Caki2 (cell line): Measurements from ENCODE around the gene DNM1. TPM values are rescaled to one million over a fixed set of nuclear protein-coding genes. Genes with fewer than 3 reads are reported as not detected.

Experiments used
- DNase-seq: peaks from one replicate; pipeline ENCODE4 v3.0.0-alpha.2; 2015; ENCODE audit warnings: low read depth
- in situ Hi-C: cut with HindIII; loops from 2 replicates; pipeline ENCODE4 v1.10.0; 2016; ENCODE audit warnings: low sequenced_read_pairs, low pct_unique_long_range_greater_than_20kb, mixed read lengths
- total RNA-seq: library from RNA; depleted of rRNA; stranded (reverse); fragments of >200 nt; shearing (Covaris generic); gene quantifications from 2 replicates; pipeline ENCODE4 v1.2.3, GENCODE V29; 2014; ENCODE audit warnings: low replicate concordance; rRNA removed

Gene DNM1
- total RNA-seq, 1 experiment from 2014 or later, result 22.3 TPM

- in situ Hi-C loops, result no loop called here
- no peak for DNase-seq
Observed at GRCh38 chr9:128282500-128282899, 79.3 kb downstream of the DNM1 start.

GRCh38 chr9:128285033-128285784 is 82.0 kb downstream of the DNM1 start:
- no peak for DNase-seq
- in situ Hi-C loops, result no loop called here

GRCh38 chr9:128286440-128286839 is 83.3 kb downstream of the DNM1 start:
- no peak for DNase-seq
- in situ Hi-C loops, result no loop called here

GRCh38 chr9:128288273-128289004 is 85.3 kb downstream of the DNM1 start:
- DNase-seq, result peak; percentile 60
- in situ Hi-C loops, result no loop called here

DNA sequence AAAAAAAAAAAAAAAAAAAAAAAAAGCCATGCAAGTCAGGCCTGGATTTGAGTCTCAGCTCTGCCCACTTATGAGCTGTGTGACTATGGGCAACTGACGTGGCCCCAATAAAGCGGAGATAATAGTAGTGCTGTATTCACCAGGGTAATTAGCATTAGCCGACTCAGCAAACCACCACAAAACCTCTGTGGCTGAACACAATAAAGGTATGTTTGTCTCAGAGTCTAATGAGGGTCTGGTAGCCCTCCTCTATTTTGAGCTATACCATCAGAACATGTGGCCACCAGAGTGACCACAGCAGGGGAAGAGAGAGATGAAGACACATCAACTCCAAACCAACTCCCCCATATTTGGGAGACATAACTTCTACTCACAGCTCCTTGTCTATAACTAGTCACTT is 88.8 kb downstream of the DNM1 start:
- DNase-seq, result no peak
- in situ Hi-C loops, result no loop called here

DNA sequence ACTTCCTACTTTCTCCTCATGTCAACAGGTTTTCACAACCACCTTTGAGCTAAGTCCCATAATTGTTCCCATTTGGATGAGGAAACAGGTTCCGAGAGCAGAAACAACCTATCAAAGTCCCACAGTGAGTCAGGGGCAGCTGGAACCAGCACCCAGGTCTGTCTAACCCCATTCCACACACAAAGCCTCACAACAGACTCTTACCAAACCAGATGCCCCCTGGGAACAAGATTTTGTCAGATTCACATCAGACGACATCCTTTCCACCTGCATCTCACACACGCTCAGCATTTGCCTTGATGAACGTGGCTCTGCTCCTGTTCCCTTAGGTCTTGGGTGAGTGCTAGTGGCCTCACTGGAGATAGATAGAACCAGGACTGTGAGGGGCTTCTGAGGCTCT is 89.9 kb downstream of the DNM1 start:
- no peak for DNase-seq
- in situ Hi-C loops, result no loop called here

DNA sequence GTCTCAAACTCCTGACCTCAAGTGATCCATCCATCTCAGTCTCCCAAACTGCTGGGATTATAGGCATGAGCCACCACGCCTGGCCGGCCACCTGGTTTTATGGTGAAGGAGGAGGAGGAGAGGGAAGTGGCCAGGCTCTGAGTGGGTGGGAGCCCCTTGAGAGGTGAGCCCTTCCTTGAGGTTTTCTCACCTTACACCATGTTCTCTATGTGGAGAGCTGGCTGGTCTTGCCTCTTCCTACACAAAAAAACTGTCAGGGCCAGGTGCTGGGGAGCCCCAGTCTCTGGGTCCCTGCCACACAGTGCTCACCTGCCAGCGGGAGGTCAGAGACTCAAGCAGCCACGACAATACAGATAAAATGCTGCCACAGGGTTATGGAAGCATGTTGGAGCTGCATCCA is 91.0 kb downstream of the DNM1 start:
- in situ Hi-C loops, result no loop called here
- DNase-seq, result no peak

DNA sequence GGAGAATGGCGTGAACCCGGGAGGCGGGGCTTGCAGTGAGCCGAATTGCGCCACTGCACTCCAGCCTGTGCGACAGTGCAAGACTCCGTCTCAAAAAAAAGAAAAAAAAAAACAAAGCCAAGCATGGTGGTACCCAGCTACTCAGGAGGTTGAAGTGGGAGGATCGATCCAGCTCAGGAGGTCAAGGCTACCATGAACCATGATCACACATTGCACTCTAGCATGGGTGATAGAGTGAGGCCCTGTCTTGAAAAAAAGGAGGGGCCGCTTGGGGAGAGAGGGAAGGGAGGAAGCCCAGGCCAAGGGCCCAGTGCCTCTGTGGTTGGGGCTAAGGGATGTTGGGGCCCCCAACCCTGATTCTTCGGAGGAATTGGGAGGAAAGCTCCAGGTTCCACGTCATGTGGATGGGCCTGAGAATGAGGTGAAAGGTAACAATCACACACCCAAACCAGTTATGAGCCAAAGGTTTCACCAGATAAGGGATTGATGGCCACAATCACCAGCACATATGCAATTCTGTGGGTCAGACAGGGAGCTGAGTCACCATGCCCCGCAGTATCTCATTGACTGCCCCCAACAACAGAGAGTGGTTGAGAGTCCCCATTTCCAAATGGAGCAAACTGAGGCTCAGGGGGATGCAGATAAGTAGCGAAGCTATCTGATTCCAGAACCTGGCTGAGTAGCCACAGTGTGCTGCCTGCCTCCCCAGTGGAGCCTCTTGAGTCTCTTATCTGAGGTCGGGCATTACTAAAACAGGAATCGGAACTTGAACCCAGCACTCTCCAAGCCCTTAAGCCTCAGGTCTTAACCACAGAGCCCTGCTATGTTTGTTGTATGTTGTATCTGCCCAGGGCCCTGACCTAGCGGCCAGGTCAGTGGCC is 93.4 kb downstream of the DNM1 start:
- in situ Hi-C loops, result no loop called here
- DNase-seq, result no peak

- no peak for DNase-seq
- in situ Hi-C loops, result no loop called here
Observed at GRCh38 chr9:128297221-128297773, 94.1 kb downstream of the DNM1 start.

DNA sequence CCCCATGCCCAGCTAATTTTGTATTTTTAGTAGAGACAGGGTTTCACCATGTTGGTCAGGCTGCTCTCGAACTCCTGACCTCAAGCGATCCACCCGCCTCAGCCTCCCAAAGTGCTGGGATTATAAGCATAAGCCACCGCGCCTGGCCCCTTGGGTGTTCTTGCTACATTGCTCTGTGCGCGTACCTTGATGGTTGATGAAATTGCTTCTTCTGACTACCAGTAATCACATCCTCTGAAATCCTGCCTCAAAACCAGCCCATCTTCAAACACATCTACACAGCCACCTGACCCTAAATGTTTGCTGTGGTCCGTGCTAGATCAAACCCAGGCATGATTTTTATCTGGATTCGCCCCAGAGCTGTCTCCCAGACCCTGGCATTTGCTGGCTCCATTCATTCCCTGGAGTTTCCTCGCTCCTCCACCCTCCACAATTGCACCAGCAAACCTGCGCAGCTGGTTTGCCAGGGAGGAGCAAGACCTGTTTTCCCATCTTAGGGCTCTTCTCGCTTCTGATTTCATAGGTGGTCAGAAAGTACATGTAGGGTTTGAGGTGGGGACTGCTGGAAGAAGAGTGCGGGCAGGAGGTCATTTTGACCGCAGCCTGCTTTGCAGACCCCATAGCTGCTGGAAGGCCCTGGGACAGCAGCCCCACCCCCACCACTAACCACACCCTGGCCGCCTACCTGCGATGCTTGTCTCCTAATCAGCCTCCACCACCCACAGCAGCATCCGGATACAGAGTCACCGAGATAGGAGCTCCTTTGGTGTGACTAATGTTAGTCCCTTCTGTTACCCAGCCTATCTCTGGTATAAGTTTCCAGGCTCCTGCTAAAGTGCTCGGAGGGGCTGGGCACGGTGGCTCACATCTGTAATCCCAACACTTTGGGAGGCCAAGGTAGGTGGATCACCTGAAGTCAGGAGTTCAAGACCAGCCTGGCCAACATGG is 95.6 kb downstream of the DNM1 start:
- in situ Hi-C loops, result no loop called here
- DNase-seq, result no peak

- no peak for DNase-seq
- in situ Hi-C loops, result no loop called here
Observed at GRCh38 chr9:128304136-128304970, 101.2 kb downstream of the DNM1 start.

Other genes with a start within 250 kb of the DNM1 start
- 93.4 and 140 TPM in 2 replicates for gene EEIG1, start 222.4 kb upstream of the DNM1 start, total RNA-seq
- gene NAIF1, start 136.1 kb upstream of the DNM1 start, total RNA-seq, result 12.3 and 24.5 TPM in 2 replicates
- 5.0 and 14.5 TPM in 2 replicates for gene SLC25A25, start 135.1 kb upstream of the DNM1 start, total RNA-seq
- gene PTGES2, start 75.7 kb upstream of the DNM1 start, total RNA-seq, result 93.5 and 114 TPM in 2 replicates
- 2.2 TPM in 1 of 2 replicates, not detected in the other for gene LCN2, start 53.9 kb upstream of the DNM1 start, total RNA-seq
- gene BBLN, start 43.1 kb upstream of the DNM1 start, total RNA-seq, result 172 and 199 TPM in 2 replicates
- gene CIZ1, start 11.8 kb upstream of the DNM1 start, total RNA-seq, result 25.6 and 27.7 TPM in 2 replicates
- gene GOLGA2, start 72.6 kb downstream of the DNM1 start, total RNA-seq, result 44.6 and 79.8 TPM in 2 replicates
- gene SWI5, start 72.9 kb downstream of the DNM1 start, total RNA-seq, result 97.2 and 141 TPM in 2 replicates
- 17.2 and 29.2 TPM in 2 replicates for gene TRUB2, start 119.1 kb downstream of the DNM1 start, total RNA-seq
- 76.4 and 85.3 TPM in 2 replicates for gene COQ4, start 119.5 kb downstream of the DNM1 start, total RNA-seq
- gene SLC27A4, start 137.1 kb downstream of the DNM1 start, total RNA-seq, result 18.8 and 22.0 TPM in 2 replicates
- gene URM1, start 168.0 kb downstream of the DNM1 start, total RNA-seq, result 71.8 and 107 TPM in 2 replicates
- 25.2 and 50.6 TPM in 2 replicates for gene CERCAM, start 217.5 kb downstream of the DNM1 start, total RNA-seq